Measurements from ENCODE around the gene TBL3.

GRCh38 chr16:2015947-2016208 lies 44.0 kb downstream of the TBL3 start:
- TF ChIP-seq, protein P1, sequence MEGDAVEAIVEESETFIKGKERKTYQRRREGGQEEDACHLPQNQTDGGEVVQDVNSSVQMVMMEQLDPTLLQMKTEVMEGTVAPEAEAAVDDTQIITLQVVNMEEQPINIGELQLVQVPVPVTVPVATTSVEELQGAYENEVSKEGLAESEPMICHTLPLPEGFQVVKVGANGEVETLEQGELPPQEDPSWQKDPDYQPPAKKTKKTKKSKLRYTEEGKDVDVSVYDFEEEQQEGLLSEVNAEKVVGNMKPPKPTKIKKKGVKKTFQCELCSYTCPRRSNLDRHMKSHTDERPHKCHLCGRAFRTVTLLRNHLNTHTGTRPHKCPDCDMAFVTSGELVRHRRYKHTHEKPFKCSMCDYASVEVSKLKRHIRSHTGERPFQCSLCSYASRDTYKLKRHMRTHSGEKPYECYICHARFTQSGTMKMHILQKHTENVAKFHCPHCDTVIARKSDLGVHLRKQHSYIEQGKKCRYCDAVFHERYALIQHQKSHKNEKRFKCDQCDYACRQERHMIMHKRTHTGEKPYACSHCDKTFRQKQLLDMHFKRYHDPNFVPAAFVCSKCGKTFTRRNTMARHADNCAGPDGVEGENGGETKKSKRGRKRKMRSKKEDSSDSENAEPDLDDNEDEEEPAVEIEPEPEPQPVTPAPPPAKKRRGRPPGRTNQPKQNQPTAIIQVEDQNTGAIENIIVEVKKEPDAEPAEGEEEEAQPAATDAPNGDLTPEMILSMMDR (IDR thresholded peaks at IDR 0.05), result no peak
- no peak for TF ChIP-seq POLR2A (IDR thresholded peaks at IDR 0.05)

Data from heart left ventricle (tissue), 13 donors.